ENCODE data around the gene MAGI1. TPM values are rescaled to one million over a fixed set of nuclear protein-coding genes. Genes with fewer than 3 reads are reported as not detected.

The MAGI1 gene
- total and polyA plus RNA-seq, 2 experiments from 2014 or later = 33.9 to 87.0 TPM

GRCh38 chr3:65322910-65323309 is 715.8 kb downstream of the MAGI1 start:
- TF ChIP-seq CTCF (IDR thresholded peaks at IDR 0.05; ENCODE audit: low read depth, low read length) = no peak
- no peaks in the 10 kb centered on the region for H3K36me3 ChIP-seq
- H3K27me3 ChIP-seq = no peaks in the 10 kb centered on the region
- no peak for DNase-seq (ENCODE audit: low read depth in 1 of 2, low spot score in 1 of 2)
- no peaks in the 10 kb centered on the region for H3K4me1 ChIP-seq (ENCODE audit: low read depth)
- no peaks in the 10 kb centered on the region for H3K9me3 ChIP-seq (ENCODE audit: low read depth)
- no peak overlapping the region for H3K4me3 ChIP-seq
- H3K27ac ChIP-seq = no peak overlapping the region

- DNase-seq (ENCODE audit: low read depth in 1 of 2, low spot score in 1 of 2) = no peak
- H3K4me1 ChIP-seq (ENCODE audit: low read depth) = no peaks in the 10 kb centered on the region
These were observed 720.5 kb downstream of the MAGI1 start for GRCh38 chr3:65318231-65318630.

GRCh38 chr3:65314916-65315315 is 723.8 kb downstream of the MAGI1 start:
- no peaks in the 10 kb centered on the region for H3K36me3 ChIP-seq
- no peaks in the 10 kb centered on the region for H3K9me3 ChIP-seq (ENCODE audit: low read depth)
- no peak for DNase-seq (ENCODE audit: low read depth in 1 of 2, low spot score in 1 of 2)
- no peak for TF ChIP-seq CTCF (IDR thresholded peaks at IDR 0.05; ENCODE audit: low read depth, low read length)
- H3K4me3 ChIP-seq = no peak overlapping the region
- no peaks in the 10 kb centered on the region for H3K27me3 ChIP-seq
- H3K4me1 ChIP-seq (ENCODE audit: low read depth) = no peaks in the 10 kb centered on the region
- no peak overlapping the region for H3K27ac ChIP-seq

More at GRCh38 chr3:65318231-65318630, 720.5 kb downstream of the MAGI1 start:
- Histone ChIP-seq H3K27me3 (no peaks in the 10 kb centered on the region), H3K9me3 (ENCODE audit: low read depth) (no peaks in the 10 kb centered on the region), H3K27ac (no peak overlapping the region), H3K4me3 (no peak overlapping the region), H3K36me3 (no peaks in the 10 kb centered on the region)
- no peak for TF ChIP-seq CTCF (IDR thresholded peaks at IDR 0.05; ENCODE audit: low read depth, low read length)

- Histone ChIP-seq H3K27ac (no peak overlapping the region), H3K27me3 (no peaks in the 10 kb centered on the region), H3K9me3 (ENCODE audit: low read depth) (no peaks in the 10 kb centered on the region), H3K36me3 (no peaks in the 10 kb centered on the region), H3K4me1 (ENCODE audit: low read depth) (no peaks in the 10 kb centered on the region), H3K4me3 (no peak overlapping the region)
- DNase-seq (ENCODE audit: low read depth in 1 of 2, low spot score in 1 of 2) = no peak
- no peak for TF ChIP-seq CTCF (IDR thresholded peaks at IDR 0.05; ENCODE audit: low read depth, low read length)
These were observed 724.4 kb downstream of the MAGI1 start for GRCh38 chr3:65314269-65314668.

- H3K4me3 ChIP-seq = no peak overlapping the region
- no peaks in the 10 kb centered on the region for H3K9me3 ChIP-seq (ENCODE audit: low read depth)
- no peak for DNase-seq (ENCODE audit: low read depth in 1 of 2, low spot score in 1 of 2)
- H3K27ac ChIP-seq = no peak overlapping the region
- no peak for TF ChIP-seq CTCF (IDR thresholded peaks at IDR 0.05; ENCODE audit: low read depth, low read length)
- H3K27me3 ChIP-seq = no peaks in the 10 kb centered on the region
- no peaks in the 10 kb centered on the region for H3K36me3 ChIP-seq
- H3K4me1 ChIP-seq (ENCODE audit: low read depth) = no peaks in the 10 kb centered on the region
These were observed 725.1 kb downstream of the MAGI1 start for GRCh38 chr3:65313666-65314065.

- Histone ChIP-seq H3K36me3 (no peaks in the 10 kb centered on the region), H3K4me1 (ENCODE audit: low read depth) (no peaks in the 10 kb centered on the region), H3K27me3 (no peaks in the 10 kb centered on the region), H3K9me3 (ENCODE audit: low read depth) (no peaks in the 10 kb centered on the region), H3K27ac (no peak overlapping the region), H3K4me3 (no peak overlapping the region)
- TF ChIP-seq CTCF (IDR thresholded peaks at IDR 0.05; ENCODE audit: low read depth, low read length) = no peak
- no peak for DNase-seq (ENCODE audit: low read depth in 1 of 2, low spot score in 1 of 2)
These were observed 732.9 kb downstream of the MAGI1 start for GRCh38 chr3:65305836-65306235.
